Stimulated activated CD8-positive, alpha-beta memory T cell treated with anti-CD3 and anti-CD28 coated beads, Interleukin-15, amount 100 ng/mL, for 48 hours (primary cell): ENCODE results near the gene EPHA3.

Source experiments
- DNase-seq, 2 donors: peaks; one replicate each; pipeline ENCODE4 v3.0.0-alpha.2; 2020; ENCODE audit warnings: low read depth in 2 of 2

The EPHA3 gene

DNA sequence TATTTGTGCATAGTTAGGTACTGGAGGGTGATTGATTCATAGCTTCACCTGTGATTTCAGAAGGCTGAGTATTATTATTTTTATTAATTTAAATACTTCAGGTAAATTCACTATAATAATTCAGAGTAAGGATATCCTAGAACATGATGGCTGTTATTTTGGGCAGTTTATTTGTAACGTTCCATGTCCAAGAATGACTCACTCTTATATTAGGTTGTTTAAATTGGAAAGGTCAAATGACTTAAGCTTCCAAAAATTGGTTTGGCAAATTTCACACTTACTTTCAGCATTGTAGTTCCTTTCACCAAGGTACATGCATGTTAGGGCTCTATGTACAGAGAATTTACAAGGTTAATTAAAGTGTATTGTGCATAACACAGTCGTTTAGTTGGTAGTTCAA, 120.2 kb downstream of the EPHA3 start:
- no peak for DNase-seq

DNA sequence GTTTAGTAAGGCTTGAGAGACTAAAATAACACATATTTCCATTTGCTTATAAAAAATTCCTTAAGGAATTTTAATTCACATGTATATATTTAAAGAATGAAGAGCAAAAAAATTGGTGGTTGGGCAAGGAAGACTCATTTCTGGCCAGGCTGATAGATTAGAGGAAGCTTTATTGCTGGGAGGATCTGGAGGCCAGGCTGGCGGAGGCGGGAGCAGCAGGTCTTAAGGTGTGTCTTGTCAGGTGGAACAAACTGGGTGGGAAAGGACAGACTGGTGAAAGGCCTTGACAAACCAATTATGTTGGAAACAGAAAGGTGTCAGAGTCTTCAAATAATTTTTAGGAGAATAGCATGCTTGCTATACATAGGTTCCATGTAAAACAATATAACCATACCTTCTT, 124.7 kb downstream of the EPHA3 start:
- DNase-seq, result no peak

DNA sequence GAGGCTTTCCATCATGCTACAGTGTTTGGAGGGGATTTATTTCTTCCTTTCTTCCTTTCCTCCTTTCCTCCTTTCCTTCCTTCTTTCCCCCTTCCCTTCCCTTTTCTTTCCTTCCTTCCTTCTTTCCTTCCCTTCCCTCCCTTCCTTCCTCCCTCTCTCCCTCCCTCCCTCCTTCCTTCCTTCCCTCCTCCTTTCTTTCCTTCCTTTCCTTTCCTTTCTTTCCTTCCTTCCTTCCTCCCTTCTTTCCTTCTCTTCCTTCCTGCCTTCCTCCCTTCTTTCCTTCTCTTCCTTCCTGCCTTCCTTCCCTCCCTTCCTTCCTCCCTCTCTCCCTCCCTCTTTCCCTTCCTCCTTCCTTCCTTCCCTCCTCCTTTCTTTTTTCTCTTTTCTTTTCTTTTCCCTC, 127.2 kb downstream of the EPHA3 start:
- no peak for DNase-seq

DNA sequence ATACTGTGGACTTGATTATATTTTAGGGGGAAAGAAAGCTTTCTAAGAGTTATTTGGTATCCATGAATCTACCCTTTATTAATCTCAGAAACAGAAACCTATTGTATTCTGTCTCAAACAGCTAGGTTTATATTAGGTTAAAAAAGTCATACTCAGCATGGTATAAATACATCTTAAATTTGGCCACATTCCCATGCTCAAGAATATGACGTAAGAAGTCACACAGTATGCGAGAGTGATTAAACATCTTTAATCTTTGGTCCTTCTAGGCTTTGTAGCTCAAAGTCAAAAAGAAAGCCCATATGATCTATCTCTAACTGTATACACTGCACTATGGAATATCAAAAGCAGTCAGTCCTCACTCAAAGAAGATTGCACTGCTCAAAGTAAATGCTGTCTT, 131.4 kb downstream of the EPHA3 start:
- no peak for DNase-seq

DNA sequence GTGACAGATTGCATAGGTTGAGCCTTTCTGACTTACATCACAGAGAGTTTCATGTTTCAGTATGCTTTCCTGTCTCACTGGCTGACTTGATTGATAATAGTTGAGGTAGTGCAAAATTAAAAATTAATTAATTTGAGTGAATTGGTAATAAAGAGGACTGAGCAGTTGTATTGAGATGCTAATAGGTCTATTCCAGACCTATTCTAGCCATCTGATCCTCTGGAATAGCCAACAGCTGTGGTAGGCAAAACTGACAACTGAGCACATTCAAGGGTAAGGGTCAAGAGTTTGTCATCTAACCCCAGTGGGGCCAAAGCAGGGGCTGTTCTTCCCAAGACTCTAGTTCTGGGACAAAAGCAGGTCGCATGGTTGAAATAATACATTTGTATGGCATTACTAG, 132.4 kb downstream of the EPHA3 start:
- DNase-seq, result no peak

DNA sequence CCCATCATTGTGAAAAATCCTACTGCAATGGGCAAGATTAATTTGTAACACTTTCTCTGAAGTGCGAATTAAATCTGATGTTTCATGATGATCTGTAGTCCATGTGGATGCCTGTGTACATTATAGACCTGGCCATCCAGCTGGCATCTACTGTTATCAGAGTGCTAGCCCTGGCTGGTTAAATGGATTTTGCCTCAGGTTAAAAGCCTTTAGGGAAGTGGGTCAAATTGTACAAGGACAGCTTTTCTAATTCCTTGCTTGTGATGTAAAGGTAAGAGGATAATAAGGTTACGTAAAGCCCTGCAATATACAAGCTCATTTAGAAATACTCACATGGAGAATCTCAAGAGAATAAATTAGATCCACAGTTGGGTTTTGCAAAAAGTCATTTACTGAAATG, 138.2 kb downstream of the EPHA3 start:
- DNase-seq, result no peak

DNA sequence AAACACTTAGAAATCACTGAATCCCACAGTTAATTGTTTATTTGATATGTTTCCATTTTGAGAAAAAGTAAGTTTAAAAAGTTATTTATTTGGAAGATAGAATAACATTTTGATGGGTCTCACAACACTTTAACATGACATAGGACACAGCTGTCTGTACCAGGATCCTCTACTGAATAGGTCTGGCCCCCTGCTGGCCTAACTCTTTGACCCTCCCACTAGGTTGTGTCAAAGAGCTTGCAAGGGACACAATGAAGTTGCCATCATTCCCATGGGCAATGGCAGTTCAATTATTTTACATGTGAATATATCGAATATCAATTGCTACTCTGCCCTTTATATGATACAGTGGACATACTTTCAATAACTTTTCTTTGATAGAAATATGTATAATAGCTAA, 138.9 kb downstream of the EPHA3 start:
- no peak for DNase-seq

DNA sequence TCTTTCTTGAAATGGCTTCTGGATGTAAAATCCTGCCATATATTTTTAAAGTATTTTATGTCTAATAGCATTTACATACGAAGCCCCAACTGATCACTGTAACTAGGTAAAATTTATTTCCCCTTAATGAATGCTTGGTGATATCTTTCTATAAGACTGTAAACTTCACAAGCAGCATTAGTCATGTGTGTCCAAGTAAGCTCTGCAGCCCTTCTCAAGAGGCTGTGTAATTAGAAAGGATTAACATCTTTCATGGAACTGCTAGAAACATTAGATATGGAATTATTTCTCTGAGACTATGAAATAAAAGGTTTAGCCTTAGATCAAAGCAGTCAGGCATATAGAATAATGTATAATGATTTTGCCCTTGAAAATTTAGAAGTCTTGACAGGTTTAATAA, 143.3 kb downstream of the EPHA3 start:
- no peak for DNase-seq

DNA sequence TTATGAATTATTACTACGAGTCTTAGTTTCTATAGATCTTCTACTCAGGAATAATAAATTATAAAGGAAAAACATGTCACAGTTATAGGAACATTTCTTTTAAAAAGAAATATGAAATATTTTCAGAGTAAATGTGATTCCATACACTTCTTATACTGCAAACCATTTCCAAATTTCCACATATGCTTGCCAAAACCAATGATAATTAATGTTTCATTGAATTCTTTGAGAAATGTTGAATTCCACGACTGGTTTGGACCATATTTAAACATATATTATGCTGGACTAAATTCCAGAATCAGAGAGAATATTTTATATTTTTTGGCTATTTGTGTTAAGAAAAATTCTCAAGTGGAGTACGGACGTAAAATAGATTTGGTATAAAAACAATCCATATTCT, 144.6 kb downstream of the EPHA3 start:
- DNase-seq, result no peak

DNA sequence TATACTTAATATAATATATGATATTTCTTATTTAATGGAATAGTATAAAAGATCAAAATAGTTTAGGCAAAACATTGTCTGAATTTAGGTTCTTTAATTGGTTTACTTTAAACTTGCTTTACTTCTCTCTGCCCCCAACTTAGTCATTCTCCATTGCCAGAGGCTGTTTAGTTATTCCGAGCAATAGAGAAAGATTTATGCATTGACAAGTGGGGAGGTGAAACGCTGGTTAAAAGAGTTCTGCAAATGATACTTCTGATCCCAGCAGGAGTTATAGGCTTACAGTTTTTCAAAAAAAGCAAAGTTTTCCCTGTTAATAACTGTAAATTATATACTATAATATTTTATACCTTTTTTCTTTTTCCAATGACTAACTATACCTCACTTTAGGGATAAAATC, 145.4 kb downstream of the EPHA3 start:
- no peak for DNase-seq

DNA sequence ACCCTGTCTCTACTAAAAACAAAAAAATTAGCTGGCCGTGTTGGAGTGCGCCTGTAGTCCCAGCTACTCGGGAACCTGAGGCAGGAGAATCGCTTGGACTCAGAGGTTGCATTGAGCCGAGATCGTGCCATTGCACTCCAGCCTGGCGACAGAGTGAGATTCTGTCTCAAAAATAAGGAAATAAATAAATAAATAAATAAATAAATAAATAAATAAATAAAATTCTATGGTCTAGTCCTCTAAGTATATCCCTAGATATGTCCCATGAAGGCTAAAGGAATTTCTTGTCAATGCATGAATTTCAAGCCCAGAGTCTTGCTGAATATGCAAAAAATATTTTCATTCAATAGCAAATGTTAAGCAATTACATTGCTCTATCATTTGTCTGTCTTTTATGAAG, 149.0 kb downstream of the EPHA3 start:
- no peak for DNase-seq

DNA sequence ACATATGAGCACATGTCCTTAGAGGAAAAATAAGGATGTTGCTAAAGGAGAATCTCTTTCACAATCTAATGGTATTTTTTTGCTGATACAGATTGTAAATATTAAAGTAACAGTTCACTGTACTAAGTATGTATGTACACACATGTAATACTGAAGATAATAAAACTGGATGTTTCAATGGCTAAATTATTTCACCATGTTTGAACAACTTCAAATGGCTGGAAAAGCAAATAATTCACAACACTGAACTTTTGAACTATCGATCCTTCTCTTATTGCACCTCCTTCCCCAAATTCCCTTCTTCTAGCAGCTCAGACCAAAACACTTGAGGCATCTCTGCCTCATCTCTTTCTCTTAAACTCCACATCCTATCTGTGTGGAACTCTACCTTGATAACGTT, 149.5 kb downstream of the EPHA3 start:
- DNase-seq, result no peak

DNA sequence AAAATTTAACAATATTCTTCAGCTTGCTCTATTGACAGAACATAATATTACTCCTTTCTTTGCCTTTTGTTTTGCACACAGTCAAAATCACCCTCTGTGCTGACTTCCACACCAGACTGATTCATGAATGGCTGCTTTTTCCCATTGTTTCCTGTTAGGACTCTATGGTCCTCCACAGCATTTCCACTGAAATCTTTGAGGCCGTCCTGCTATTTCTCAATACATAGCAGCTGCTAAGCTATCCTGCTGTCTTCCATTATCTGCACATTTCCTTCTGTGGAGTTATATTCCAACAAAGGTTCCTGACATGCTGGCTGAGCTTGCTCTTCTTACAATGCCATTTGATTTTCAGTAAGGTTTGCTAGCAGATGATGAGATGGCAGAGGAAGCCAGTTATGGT, 153.3 kb downstream of the EPHA3 start:
- DNase-seq, result no peak

DNA sequence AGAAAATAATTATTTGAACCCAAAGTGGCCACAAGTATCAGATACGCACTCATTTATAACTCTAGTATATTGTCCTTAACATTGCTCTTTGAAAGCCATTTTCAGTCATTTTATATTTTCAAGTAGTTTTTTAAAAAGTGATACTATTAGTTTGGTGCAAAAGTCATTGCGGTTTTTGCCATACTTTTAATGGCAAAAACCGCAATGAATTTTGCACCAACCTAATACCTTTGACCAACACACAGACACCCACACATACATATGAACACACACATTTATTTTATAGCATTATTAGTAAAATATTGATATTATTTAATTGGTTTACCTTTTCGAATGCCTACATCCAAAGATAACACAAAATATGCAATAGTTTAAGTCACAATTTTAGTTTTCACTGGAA, 154.3 kb downstream of the EPHA3 start:
- DNase-seq, result no peak

DNA sequence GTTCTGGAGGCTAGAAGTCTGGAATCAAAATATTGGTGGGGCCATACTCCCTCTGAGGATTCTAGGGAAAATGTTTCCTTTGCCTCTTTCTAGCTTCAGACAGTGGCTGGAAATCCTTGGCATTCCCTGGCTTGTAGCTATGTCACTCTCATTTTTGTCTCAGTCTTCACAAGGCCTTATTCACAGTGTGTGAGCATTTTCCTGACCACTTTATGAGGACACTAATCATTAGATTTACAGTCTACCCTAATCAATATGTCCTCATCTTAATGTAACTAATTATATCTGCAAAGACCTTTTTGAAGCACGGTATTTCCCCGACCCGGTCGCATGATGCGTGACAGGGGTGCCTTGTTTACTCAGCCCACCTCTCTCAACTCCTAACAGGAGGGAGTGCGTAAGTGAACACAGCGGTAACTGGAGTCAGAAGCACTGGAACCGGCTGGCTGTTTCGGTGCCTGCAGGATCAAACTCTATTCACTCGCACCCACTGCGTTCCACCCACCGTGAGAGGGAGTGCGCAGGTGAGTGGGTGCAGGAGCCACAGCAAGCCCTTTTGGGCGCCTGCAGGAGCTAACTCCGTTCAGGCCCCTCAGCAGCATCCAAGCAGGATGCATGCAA, 155.0 kb downstream of the EPHA3 start:
- DNase-seq, result no peak

DNA sequence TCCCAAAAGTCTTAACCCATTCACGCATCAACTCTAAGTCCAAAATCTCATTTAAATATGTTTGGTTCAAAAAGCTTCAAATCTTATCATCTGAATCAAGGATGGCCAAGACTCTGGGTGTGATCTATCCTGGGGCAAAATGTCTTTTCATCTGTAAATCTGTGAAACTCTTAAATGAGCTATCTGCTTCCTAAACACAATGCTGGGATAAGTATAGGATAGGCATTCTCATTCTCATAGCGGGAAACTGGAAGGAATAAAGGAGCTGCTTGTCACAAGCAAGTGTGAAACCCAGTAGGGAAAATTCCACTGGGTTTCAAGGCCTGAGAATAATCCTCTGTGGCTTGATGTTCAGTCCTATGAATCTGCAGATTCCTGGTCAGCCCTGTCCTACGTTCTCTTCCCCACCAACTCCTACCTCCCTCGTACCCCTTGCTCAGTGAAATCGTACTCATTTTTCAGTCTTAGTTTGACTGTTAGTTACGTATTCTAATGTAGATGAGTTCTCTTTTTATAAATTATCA, 156.7 kb downstream of the EPHA3 start:
- DNase-seq, result no peak

DNA sequence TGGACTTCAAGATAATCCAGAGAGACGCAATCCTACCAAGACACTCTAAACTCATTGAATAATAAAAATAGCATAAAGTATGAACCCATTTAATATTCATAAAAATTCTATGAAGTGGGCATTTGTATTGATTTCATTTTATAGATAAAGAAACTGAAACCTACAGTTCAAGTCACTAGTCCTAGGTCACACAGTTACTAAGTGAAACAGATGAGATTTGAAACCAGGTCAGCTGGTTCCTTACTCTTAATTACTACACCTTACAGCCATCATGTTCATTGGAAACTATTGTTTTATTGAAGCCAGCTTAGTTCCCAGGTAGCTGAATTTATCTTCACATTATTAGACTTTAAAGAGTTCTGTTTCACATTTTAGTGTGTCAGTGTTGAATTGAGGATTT, 158.7 kb downstream of the EPHA3 start:
- no peak for DNase-seq

DNA sequence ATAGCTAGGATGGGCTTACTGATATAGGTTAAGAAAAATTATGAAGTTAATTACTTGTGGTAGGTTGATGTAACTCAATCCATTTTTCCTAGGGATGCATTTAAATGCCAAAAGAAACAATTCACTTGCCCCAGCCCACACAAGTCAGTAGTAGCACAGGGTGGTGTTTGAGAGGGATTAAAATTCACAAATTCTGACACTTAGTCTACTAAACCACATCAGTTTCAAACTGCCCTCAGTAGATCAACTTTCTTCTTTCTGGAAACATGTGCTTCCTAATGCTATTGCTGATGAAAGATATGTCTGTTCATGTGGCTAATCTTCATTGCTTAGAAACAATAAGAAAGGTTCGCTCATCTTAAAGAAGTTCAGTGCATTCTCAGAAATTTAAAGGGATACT, 160.6 kb downstream of the EPHA3 start:
- DNase-seq, result no peak

DNA sequence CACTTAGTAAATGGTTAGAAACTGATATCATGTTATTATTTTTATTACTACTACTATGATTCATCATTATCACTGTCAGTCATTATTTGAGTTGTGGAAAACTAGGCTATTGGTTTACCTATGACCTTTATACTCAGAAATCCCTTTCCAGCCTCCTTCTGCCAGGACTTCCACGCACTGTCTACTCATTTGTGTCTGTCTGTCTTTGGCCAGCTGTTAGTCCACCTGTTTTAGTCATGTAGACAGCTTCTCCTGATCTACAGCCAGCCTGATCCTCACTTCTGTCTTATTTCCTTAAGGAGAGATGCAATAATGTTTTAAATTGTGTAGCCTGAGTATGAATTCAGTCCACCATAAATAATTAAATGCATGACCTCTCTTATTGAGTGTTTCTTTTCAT, 162.8 kb downstream of the EPHA3 start:
- DNase-seq, result no peak

DNA sequence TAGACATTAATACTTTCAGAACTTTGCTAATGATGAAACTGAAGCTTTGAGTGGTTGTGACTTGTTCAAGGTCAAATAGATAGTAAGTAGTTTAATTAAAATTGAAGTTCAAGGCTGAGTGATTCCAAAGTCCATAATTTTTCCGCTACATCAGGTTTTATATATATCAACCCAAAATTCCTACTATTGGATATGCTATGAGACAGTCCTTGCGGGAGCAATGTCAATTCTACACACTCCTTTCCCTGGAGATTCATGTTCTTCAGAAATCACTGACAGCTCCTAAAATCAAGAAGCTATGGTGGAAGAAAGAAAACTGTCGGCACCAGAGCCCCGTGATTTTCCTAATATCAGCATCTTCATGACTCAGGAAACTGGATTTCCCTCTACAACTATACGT, 167.6 kb downstream of the EPHA3 start:
- no peak for DNase-seq

DNA sequence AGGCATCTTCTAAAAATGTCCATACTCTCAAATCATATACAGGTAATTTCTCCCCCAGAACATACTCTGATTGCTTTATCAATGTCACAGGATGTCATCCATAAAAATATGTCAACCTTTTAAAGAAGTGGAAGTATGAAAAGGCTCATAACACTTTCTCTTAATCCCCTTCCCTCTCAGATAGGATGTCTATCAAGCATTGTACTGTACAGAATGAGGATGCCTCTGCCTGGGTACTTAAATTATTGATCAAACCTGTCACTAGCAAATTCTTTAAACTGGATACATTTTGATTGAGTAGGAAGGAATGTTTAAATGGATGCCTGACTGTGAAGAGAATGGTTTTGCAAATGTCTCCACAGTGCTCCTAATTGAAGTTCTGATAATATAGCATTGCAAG, 168.7 kb downstream of the EPHA3 start:
- DNase-seq, result no peak

DNA sequence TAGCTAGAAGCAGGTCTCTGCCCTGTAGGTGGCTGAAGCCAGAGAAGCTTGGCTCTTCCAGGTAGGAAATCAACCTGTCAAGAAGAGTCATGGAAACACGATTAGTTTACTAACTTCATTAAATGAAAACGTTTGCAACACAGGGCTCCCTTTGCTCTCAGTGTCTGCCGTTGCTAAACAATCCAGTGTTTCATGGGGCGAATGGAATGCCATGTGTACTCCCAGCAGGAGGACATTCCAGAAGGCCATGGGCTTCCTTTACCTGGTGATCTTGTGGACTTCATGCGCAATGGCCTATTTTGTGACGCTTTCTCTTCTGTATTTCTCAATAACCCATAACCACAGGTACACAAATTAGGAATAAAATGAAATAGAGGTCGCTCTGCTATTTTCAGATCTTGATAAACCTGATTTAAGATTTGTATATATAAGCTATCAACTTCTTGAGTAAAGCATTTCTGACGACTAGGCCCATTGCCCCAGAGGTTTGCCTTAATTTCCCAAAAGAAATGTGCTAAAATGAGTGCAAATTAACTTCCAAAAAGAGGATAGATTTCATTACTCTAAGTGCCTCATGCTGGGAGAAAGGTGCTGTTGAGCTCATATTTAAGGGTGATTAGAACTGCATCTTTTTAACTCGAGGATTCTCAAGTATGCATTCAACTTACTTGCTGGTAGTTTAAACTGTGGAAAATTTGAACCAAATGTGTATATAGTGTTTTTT, 171.0 kb downstream of the EPHA3 start:
- no peak for DNase-seq

DNA sequence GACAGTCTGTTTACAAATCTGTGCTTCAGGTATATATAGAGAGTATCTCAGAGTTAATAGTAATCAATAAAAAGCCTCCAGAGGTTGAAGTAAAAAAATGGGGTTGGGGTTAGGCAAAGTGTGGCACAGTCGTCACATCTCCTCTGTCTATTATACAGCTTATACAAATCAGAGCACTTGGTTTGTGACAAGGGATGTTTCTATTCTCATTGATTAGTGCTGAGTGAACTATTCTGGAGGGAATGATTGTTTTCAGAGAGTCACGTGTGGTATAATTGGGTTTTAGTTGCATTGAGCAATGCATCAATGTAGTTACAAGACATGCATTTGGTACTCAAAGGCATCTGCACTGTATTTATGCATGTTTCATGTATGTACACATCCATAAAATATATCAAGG, 172.9 kb downstream of the EPHA3 start:
- DNase-seq, result no peak
